Measurements from ENCODE around the gene OBSCN. TPM values are rescaled to one million over a fixed set of nuclear protein-coding genes. Genes with fewer than 3 reads are reported as not detected.

OBSCN gene
- total and polyA plus RNA-seq, 2 donors (not counting 1 experiment from before 2014, with no cell fraction given): 10.0 to 63.9 TPM

GRCh38 chr1:228275430-228276173 lies 67.8 kb downstream of the OBSCN start:
- H3K4me1 Mint-ChIP-seq: peaks cover 11% of the 10 kb centered on the region
- no peaks in the 10 kb centered on the region for H3K9me3 Mint-ChIP-seq (ENCODE audit: insufficient read depth)
- WGBS (ENCODE audit: insufficient coverage): 2% methylated on average over 59 of the region's 63 CpGs
- TF ChIP-seq CTCF (IDR thresholded peaks at IDR 0.05) (no peak), EZH2 (IDR thresholded peaks at IDR 0.05; ENCODE audit: borderline replicate concordance, insufficient read depth, low read depth, low read length, poor library complexity, severe bottlenecking) (no peak)
- intact Hi-C loops (cut with micrococcal nuclease): loop anchor here (1.0 to 10.0 kb wide), 4 partner anchors 62 to 225 kb away; partner anchors contain the start of genes C1orf35 and MRPL55
- H3K27ac Mint-ChIP-seq: peak overlapping the region; percentile 53
- H4K20me1 ChIP-seq (ENCODE audit: control insufficient read depth, insufficient read depth, low read length, poor library complexity, severe bottlenecking): no peaks in the 10 kb centered on the region
- peak overlapping the region; percentile 76 for H3K9ac ChIP-seq (ENCODE audit: low read length)
- H3K27ac ChIP-seq (ENCODE audit: low read length in 2 of 2): peak overlapping the region; percentile 36 to 44
- peak; percentile 89 for DNase-seq
- no peaks in the 10 kb centered on the region for H3K27me3 Mint-ChIP-seq
- H3K4me3 Mint-ChIP-seq: peak overlapping the region; percentile 82
- CTCF ChIA-PET: interaction anchor here (0.9 to 1.5 kb wide), 3 partner anchors 45 to 110 kb away, joined by 3 to 4 read pairs (median 4); partner anchors contain the start of gene IBA57
- H3K36me3 ChIP-seq (replicated peaks in 1 of 2; ENCODE audit: control extremely low read depth in 1 of 2, control insufficient read depth in 1 of 2, extremely low read depth in 1 of 2, insufficient read depth in 2 of 2, low read length in 1 of 2): peaks cover 0 to 1% of the 10 kb centered on the region in 2 experiments
- H3K4me1 ChIP-seq (ENCODE audit: control insufficient read depth in 2 of 2, insufficient read depth in 2 of 2, low read length in 2 of 2): peaks cover 5 to 19% of the 10 kb centered on the region in 2 donors
- POLR2A ChIA-PET: interaction anchor here (0.6 to 1.0 kb wide), 2 partner anchors 211 to 908 kb away, joined by 3 to 6 read pairs; no protein-coding TSS in a partner anchor
- H3K79me2 ChIP-seq (ENCODE audit: control insufficient read depth, insufficient read depth, low read length): no peaks in the 10 kb centered on the region
- peak overlapping the region; percentile 98 for H2AFZ ChIP-seq (ENCODE audit: insufficient read depth, low read depth, low read length, poor library complexity, severe bottlenecking)
- peak overlapping the region in 4 of 5 experiments; percentile 55 to 73 (median 67) for H3K4me3 ChIP-seq (ENCODE audit: control extremely low read depth in 1 of 5, extremely low read depth in 1 of 5, insufficient read depth in 1 of 5, low read depth in 2 of 5, low read length in 4 of 5)
- H3K27me3 ChIP-seq (replicated peaks in 1 of 4; ENCODE audit: control extremely low read depth in 1 of 4, control insufficient read depth in 3 of 4, insufficient read depth in 4 of 4, low read length in 3 of 4): no peaks in the 10 kb centered on the region
- H3K4me2 ChIP-seq (replicated peaks; ENCODE audit: low read depth, low read length, poor library complexity, severe bottlenecking): peak overlapping the region; percentile 90
- ATAC-seq (ENCODE audit: low read depth): peak; percentile 96
- peaks cover 0 to 2% (median 0%) of the 10 kb centered on the region in 3 donors for H3K9me3 ChIP-seq (ENCODE audit: control extremely low read depth in 1 of 3, control insufficient read depth in 2 of 3, insufficient read depth in 1 of 3, low read length in 2 of 3)
